HG03571 (cell line): ENCODE data around the gene PCGF3.
"Not testable (repeated sequence)": the region's sequence is repeated elsewhere in the genome, so short reads cannot be mapped to it uniquely, and the experiment has no call there.

ENCODE experiments used
- ATAC-seq: cut with Tn5 transposase; IDR thresholded peaks from one replicate; pipeline ENCODE4 v1.9.1; 2021; ENCODE audit not compliant: unreplicated experiment

The PCGF3 gene

DNA sequence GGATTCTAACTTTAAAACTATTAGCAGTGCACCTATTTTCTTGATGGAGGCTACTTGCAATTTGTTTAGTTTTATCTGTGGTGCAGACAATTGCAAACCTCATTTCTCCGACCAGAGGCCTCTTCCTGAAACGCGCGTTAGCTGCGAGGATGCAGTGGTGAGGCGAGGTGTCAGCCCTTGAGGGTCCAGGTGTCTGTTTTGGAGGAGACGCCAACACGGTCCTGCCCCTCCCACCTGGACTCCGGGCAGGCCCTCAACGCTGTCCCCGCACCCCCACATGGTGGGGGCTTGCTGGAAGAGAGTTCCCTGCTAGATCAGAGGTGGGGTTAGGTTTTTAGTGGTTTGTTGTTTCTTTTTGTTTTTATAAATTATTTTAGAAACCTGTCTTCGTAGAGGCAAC lies 34.4 kb downstream of the PCGF3 start:
- ATAC-seq, result no peak

- ATAC-seq, result no peak
Measured at GRCh38 chr4:740656-741282, 35.1 kb downstream of the PCGF3 start.

DNA sequence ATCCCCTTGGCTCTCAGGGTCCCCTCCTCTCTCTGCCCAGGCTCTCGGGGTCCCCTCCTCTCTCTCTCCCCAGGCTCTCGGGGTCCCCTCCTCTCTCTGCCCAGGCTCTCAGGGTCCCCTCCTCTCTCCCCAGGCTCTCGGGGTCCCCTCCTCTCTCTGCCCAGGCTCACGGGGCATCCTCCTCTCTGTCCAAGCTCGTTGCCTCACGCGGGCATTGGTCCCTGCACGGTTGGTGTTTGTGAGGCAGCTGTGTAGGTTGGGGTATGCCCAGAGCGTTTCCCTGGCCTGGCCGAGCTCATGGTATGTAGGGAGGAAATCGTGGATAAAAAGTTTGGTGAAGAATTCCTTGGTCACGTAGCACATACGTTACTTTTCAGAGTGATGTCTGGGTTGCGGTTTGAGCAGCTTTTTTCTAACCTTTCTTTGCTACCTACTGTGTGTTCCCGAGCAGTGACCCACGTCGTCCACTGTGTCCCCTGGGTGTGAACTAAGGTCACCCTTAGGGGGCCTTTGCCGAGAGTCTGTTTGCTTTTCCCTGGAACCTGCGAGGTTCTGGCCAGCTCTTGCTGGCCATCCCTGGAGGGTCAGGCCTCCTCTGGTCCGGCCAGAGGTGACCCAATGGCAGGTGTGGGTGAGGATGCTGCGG lies 36.6 kb downstream of the PCGF3 start:
- ATAC-seq, result no peak

DNA sequence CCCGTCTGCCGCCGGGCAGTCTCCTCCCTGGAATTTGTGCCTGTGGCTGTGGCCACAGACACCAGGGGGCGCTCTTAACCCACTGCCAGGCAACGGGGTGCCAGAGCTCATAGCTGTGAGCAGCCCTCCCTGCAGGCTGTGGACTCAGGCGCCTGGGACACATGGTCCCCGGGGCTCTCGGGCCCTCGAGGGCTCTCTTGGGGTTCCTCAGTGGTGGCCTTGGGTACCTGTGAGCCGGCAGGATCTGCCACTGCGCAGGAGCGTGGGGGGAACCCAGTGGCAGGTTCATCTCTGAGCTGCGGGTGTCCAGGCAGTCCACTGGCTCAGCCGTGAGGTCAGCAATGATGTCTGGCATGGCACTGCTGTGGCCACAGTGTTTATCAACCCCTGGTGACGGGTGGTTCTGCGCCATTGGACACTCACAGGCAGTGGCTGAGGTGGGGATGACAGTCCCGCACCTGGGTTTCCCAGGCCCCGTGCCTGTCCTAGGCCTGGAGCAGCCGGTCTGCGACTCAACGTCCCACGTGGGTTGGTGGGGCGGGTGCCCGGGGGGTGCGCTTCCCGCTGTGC lies 37.2 kb downstream of the PCGF3 start:
- ATAC-seq, result no peak

DNA sequence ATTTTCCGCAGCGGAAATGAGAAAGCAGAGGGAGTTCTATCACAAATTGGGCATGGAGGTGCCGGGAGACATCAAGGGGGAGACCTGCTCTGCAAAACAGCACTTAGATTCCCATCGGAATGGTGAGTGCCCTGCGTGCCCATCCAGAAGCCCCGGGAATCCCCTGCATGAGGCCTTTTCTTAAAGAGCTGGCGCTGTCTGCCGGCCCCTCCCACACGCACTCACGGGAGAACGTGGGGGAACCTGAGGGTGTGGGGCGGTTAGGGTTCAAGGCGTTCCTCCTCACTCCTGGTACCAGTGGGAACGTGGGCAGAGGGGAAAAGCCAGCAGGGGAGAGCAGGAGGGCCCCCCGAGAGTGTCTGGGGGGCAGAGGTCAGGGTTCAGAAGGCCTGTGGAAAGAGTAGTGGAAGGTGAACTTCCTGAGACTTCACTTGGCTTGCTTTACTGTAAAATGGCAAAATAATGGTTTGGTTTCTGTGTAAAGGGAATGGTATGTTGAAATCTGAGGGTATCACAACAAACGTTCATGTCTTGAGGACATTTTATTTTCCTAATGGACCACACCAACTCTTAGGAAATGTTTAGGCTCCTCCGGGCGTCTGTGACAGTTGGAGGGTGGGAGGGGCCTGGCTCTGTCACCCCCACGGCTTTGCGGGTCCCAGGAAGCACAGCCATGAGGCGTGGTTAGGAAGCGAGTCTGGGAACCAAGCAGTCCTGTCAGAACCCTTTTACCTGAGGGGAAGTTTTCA lies 38.0 kb downstream of the PCGF3 start:
- no peak for ATAC-seq

- no peak for ATAC-seq
Measured at GRCh38 chr4:744212-744841, 38.7 kb downstream of the PCGF3 start.

DNA sequence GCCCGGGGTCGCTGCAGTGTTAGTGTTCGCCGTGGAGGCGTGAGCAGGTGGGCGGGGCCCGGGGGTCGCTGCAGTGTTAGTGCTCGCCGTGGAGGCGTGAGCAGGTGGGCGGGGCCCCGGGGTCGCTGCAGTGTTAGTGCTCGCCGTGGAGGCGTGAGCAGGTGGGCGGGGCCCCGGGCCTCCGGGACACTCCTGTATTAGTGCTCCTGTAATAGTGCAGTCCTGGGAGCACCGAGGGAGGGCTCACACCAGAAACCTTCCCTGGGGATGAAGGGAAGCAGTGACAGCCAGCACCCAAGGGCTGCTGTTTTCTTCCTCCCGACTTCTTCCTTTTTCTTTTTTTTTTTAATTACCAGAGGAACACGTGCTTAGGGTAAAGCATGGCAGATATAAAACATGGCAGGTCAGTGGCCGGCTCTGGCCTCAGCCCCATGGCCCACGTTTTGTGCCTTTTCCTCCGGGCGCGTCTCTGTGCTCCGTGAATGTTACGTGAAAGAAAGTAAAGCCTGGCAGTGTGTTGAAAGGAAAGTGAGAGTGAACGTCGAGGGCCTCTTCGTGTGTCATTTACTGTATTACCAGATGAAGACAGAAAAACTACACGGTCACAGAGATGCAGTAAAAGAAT lies 42.0 kb downstream of the PCGF3 start:
- ATAC-seq, result no peak

GRCh38 chr4:748461-748860 lies 42.8 kb downstream of the PCGF3 start:
- no peak for ATAC-seq

DNA sequence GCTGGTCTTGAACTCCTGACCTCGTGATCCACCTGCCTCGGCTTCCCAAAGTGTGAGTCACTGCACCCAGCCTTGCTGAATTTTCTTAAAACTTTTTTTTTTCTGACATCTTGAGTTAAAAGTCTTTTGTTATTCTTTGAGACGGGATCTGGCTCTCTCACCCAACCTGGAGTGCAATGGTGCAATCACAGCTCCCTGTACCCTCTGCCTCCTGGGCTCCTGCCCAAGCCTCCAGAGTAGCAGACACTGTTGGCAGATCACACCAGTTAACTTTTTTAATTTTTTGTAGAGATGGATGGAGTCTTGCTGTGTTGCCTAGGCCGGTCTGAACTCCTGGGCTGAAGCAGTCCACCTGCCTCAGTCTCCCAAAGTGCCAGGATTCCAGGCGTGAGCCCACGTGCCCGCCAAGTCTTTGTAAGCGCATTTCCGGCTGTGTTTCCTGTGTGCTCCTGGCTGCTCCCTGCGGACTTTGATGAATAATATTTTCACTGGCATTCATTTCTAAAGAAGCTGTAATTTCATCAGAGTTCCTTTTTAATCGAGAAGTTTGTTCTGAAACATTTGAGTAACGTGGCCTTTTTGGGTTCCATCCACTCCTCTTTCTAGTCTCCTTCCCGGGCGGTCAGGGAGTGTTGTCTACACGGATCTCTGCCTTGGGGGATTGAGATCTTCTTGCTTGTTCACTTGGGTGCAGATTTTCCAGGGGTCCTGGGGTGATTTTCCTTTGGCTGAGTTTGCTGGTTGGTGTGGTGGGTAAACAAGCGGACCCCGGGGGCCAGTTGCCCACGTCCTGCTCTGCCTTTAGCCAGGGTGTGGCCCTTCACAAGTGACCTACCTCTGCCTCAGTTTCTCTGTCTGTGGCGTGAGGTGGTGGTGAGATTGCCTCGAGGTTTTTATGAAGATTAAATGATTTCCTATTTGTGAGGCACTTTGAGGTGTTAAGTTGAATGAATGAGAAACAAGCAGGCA lies 44.4 kb downstream of the PCGF3 start:
- ATAC-seq, result no peak

DNA sequence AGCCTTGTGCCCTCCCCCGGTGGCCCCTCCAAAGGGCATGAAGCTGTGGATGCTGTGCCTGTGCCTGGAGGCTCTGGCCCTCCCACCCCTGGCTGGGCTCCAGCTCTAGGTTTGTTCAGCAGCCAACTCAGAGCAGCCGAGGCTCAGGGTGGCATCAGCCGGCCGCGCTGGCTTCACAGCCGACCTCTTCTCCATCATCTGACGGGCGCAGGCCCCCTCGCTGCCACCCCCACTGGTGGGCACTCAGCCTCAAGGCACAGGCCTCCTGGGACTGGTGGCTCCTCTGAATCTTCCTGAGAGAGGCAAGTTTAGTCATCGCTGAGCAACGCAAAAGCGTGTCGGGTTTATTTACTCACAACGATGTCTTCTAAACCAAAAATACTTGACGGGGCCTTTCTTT lies 46.0 kb downstream of the PCGF3 start:
- ATAC-seq, result no peak

- no peak for ATAC-seq
Measured at GRCh38 chr4:752196-752861, 46.7 kb downstream of the PCGF3 start.

- not testable (repeated sequence) for ATAC-seq
Measured at GRCh38 chr4:753186-753585, 47.6 kb downstream of the PCGF3 start.

- ATAC-seq, result no peak
Measured at GRCh38 chr4:754221-755120, 48.8 kb downstream of the PCGF3 start.

DNA sequence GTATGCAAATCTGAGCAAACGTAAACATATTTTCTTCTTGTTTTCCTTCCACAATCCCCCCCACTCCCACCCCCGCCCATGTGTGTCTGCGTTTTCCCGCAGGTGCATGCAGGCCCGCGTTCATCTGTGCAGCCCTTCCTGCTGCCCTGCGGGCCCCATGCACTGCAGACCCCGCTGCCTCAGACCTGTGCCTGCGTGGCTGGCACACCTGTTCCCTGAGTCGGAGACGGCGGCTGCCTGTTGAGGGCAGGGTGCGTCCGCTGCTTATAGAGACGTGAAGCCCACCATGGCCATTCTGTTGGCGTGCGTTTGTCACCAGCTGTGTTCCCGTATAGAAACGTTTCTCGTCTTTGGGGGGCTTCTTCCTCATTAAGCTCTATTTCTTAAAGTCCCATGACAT lies 51.5 kb downstream of the PCGF3 start:
- ATAC-seq, result no peak

GRCh38 chr4:759810-760209 lies 54.2 kb downstream of the PCGF3 start:
- ATAC-seq, result not testable (repeated sequence)

- no peak for ATAC-seq
Measured at GRCh38 chr4:760616-761015, 55.0 kb downstream of the PCGF3 start.

DNA sequence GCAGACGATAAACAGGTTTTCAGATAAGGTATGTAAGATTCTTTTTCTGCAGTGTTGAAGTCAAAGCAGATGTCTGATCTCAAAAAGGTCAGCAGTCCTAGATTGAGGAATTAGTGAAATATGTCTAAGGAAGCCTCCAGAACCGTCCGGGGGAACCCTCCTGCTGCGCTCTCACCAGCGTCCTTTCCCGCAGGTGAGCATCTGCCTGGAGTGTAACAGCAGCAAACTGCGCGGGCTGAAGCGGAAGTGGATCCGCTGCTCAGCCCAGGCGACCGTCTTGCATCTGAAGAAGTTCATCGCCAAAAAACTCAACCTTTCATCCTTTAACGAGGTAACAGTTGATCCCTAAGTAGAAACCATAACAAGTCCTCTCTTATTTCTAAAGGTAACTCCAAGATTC lies 55.5 kb downstream of the PCGF3 start:
- ATAC-seq, result no peak

DNA sequence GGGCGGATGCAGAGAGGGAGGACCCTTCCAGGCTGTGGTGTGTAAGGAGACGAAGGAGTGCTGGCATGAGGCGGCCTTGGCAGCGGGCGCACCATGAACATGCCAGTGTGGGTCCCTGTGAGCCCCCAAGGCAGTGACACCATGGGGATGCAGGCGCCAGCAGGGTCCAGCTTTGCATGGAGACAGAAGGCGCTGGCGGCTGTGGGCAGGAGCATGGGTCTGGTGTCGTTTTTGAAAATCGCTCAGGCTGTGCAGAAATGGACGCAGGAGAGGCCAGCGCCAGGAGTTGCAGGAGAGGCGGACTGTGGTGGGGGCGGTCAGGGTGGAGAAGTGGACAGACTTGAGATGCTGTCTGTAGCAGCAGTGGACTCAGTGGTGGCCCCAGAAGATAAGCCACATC lies 56.1 kb downstream of the PCGF3 start:
- no peak for ATAC-seq
